ENCODE data around the gene CYP46A1.

GRCh38 chr14:99713972-99714371 is 29.9 kb downstream of the CYP46A1 start:
- TF ChIP-seq CTCF (IDR thresholded peaks at IDR 0.05 in 4 of 5, conservative IDR thresholded peaks at IDR 0.05 in 1 of 5) (no peak), POLR2A (IDR thresholded peaks at IDR 0.05) (no peak)
